Ovary (tissue), 10 donors: ENCODE measurements around the gene KLHDC8A. TPM values are rescaled to one million over a fixed set of nuclear protein-coding genes. Genes with fewer than 3 reads are reported as not detected.
"Not testable (repeated sequence)": the region's sequence is repeated elsewhere in the genome, so short reads cannot be mapped to it uniquely, and the experiment has no call there.

Experiments
- DNase-seq, 5 donors: peaks; one replicate each; pipeline ENCODE4 v3.0.0-alpha.2; 2019 to 2020
- H3K27ac ChIP-seq, 2 donors: fragments of 200-600 bp; one replicate each; pipeline versions ENCODE4 v1.5.1 to v1.8.0; 2019 to 2022
- H3K27me3 ChIP-seq: fragments of 200-600 bp; one replicate; pipeline ENCODE4 v1.8.0; 2022
- H3K36me3 ChIP-seq: fragments of 200-600 bp; sonication (generic); one replicate; pipeline ENCODE4 v1.5.1; 2019
- H3K4me1 ChIP-seq: one replicate; pipeline ENCODE4 v1.8.1; 2013; ENCODE audit warnings: mild to moderate bottlenecking, moderate library complexity; ENCODE audit not compliant: insufficient read depth
- H3K4me3 ChIP-seq: fragments of 200-600 bp; sonication (generic); one replicate; pipeline ENCODE4 v1.5.1; 2017
- H3K9me3 ChIP-seq, 2 donors: fragments of 200-600 bp in 1 of 2; sonication (generic) in 1 of 2; one replicate each; pipeline versions ENCODE4 v1.5.1 to v1.8.1; 2013 to 2019; ENCODE audit warnings: mild to moderate bottlenecking in 1 of 2, moderate library complexity in 1 of 2
- EP300 ChIP-seq: sonication (generic); formaldehyde crosslinking; IDR thresholded peaks from one replicate; pipeline ENCODE4 v1.6.1; 2017; ENCODE audit warnings: antibody characterized with exemption
- POLR2A ChIP-seq: fragments of 450-650 bp; IDR thresholded peaks from one replicate; pipeline ENCODE4 v1.6.1; 2017; ENCODE audit warnings: antibody characterized with exemption, mild to moderate bottlenecking, moderate library complexity
- WGBS, 3 donors: extraction: QIAGEN DNeasy Blood & Tissue Kit in 1 of 3; methylation state at CpG; one replicate each; pipeline versions ENCODE4 v1.1.5 to v1.1.7; 2013 to 2017; 5-methylcytosine and 5-hydroxymethylcytosine counted together
- intact Hi-C, 4 donors: fragments of 100-400 bp; cut with DNase I; formaldehyde crosslinking; loops; one replicate each; pipeline versions ENCODE4 v1.11.0 to v1.15.1; 2022 to 2023
- long read RNA-seq, 3 donors: library from polyadenylated mRNA in 2 of 3; unstranded in 2 of 3; transcript quantifications; one replicate each; pipeline ENCODE4 v2.0.0 and lab custom pipeline, GENCODE V29; 2021 to 2026
- polyA plus RNA-seq, 2 donors: library from polyadenylated mRNA; stranded (reverse); fragments of 200-250 nt in 1 of 2; fragments of 350-450 nt in 1 of 2; fragmentation: Illumina TruSeq in 1 of 2; extraction: RNeasy Lipid Tissue Mini Kit (QIAGEN cat#74804) in 1 of 2; gene quantifications; one replicate each; pipeline ENCODE4 v1.2.3, GENCODE V29; 2013 to 2014
- total RNA-seq, 7 donors: library from RNA; depleted of rRNA in 2 of 7; stranded (reverse); fragments of >200 nt in 2 of 7; fragmentation: NEBNext Ultra II Directional in 3 of 7; extraction: Animal tissue kit (Norgen Biotek cat#: 25700) in 3 of 7; gene quantifications; one replicate each; pipeline versions ENCODE4 v1.1.0 to v1.2.4, GENCODE V29; 2016 to 2023
- TF ChIP-seq, protein P1 (sequence below), 3 donors: fragments of 450-650 bp in 2 of 3; fragments of 200-600 bp in 1 of 3; IDR thresholded peaks; one replicate each; pipeline versions ENCODE4 v1.5.1 to v1.8.0; 2016 to 2022; ENCODE audit warnings: antibody characterized with exemption in 3 of 3, mild to moderate bottlenecking in 1 of 3
- donor health status: DM: no; HTN: no; CAD: no; lungs with moderate emphysema.
- donor health status: DM: no; HTN: no; CAD: no.
- donor health status: Bipolar disorder and iron deficiency.
- donor health status: DM: yes; HTN: yes; CAD: no.
- donor health status: DM: no; HTN: no; CAD: no.
- donor health status: DM: yes; HTN: yes; CAD: no.

KLHDC8A gene, protein sequence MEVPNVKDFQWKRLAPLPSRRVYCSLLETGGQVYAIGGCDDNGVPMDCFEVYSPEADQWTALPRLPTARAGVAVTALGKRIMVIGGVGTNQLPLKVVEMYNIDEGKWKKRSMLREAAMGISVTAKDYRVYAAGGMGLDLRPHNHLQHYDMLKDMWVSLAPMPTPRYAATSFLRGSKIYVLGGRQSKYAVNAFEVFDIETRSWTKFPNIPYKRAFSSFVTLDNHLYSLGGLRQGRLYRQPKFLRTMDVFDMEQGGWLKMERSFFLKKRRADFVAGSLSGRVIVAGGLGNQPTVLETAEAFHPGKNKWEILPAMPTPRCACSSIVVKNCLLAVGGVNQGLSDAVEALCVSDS
- total RNA-seq (100 to 1,000 TPM; 111 to 457 (median 270) TPM), polyA plus RNA-seq (100 to 1,000 TPM; 112 to 296 TPM)
- long read RNA-seq, donor 1, transcript KLHDC8A-207 (4 exons, 606 nt): minor isoform, 7 of 1,505 reads
- long read RNA-seq, donor 1, transcript KLHDC8A-201 (6 exons, 2,928 nt): major isoform, 1,162 of 1,505 reads
- long read RNA-seq, donor 1, partial matches to known transcripts: 123 of 1,505 reads
- long read RNA-seq, donor 1, other reads (novel, unspliced or antisense): 211 of 1,505 reads
- long read RNA-seq, donor 2, transcript KLHDC8A-201 (6 exons, 2,928 nt): major isoform, 10 of 48 reads
- long read RNA-seq, donor 2, partial matches to known transcripts: 38 of 48 reads
- long read RNA-seq, donor 2, other reads (novel, unspliced or antisense): 0 of 48 reads
- long read RNA-seq, donor 3, transcript KLHDC8A-201 (6 exons, 2,928 nt): major isoform, 436 of 692 reads
- long read RNA-seq, donor 3, partial matches to known transcripts: 92 of 692 reads
- long read RNA-seq, donor 3, other reads (novel, unspliced or antisense): 159 of 692 reads

DNA sequence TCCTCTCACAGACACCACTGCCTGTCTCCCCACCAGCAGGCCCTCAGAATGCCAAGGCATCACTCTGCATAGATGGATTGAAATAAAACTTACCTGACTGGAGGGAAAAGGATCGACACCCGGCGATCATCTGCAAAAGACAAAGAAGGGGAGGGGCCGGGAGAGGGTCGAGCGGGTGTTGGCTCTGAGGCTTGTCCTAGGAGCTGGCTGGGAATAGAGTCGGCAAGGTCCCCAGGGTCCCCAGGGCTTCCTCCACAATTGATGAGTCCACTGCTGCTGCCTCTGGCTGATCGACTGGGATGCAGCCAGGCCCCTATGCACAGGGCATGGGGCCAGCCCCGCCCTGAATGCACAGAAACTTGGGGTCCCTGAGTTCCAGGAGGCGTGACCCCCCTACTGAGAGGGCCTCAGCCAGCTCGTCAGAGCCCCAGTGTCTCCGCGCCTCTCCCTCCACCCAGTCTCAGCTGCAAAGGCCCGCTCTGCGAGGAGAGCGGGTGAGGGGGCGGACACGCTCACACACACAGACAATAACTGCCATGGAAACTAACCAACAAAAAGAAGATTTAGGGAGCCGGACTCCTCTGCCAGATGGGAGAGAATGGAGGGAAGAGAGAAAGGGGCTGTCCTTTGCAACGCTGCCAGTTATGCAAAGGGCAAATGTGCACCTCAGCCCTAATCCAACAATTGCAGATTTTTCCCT, at the start of gene KLHDC8A:
TSS of gene KLHDC8A (minus strand) at position 483 of the 700 bp plus-strand sequence. CDS start 13,318 bp downstream, outside the sequence.
- 5 to 18% (median 7%) methylated on average over 19 to 20 of the region's 20 CpGs for WGBS, 3 donors
- Histone ChIP-seq H3K36me3 (no peaks in the 10 kb centered on the region), H3K9me3 (no peaks in the 10 kb centered on the region), H3K27me3 (no peaks in the 10 kb centered on the region), H3K4me1 (peaks cover 19% of the 10 kb centered on the region), H3K4me3 (peak within 1 kb of the TSS; percentile 46), H3K27ac (peak within 1 kb of the TSS; percentile 42 to 84)
- DNase-seq: peak; percentile 76 to 81 (median 78)
- TF ChIP-seq POLR2A (peak; percentile 50), EP300 (no peak)
- TF ChIP-seq, protein P1, sequence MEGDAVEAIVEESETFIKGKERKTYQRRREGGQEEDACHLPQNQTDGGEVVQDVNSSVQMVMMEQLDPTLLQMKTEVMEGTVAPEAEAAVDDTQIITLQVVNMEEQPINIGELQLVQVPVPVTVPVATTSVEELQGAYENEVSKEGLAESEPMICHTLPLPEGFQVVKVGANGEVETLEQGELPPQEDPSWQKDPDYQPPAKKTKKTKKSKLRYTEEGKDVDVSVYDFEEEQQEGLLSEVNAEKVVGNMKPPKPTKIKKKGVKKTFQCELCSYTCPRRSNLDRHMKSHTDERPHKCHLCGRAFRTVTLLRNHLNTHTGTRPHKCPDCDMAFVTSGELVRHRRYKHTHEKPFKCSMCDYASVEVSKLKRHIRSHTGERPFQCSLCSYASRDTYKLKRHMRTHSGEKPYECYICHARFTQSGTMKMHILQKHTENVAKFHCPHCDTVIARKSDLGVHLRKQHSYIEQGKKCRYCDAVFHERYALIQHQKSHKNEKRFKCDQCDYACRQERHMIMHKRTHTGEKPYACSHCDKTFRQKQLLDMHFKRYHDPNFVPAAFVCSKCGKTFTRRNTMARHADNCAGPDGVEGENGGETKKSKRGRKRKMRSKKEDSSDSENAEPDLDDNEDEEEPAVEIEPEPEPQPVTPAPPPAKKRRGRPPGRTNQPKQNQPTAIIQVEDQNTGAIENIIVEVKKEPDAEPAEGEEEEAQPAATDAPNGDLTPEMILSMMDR (IDR thresholded peaks at IDR 0.05): no peak
- intact Hi-C loops: loop anchor here in 3 of 4 donors (5.0 to 10.0 kb wide), 3 partner anchors 78 to 131 kb away; no protein-coding TSS in a partner anchor

DNA sequence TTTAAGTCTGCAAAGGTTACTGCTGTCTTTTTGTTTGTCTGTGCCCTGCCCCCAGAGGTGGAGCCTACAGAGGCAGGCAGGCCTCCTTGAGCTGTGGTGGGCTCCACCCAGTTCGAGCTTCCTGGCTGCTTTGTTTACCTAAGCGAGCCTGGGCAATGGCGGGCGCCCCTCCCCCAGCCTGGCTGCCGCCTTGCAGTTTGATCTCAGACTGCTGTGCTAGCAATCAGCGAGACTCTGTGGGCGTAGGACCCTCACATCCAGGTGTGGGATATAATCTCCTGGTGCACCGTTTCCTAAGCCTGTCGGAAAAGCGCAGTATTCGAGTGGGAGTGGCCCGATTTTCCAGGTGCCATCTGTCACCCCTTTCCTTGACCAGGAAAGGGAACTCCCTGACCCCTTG, 49.5 kb upstream of the KLHDC8A start:
- not testable (repeated sequence) for DNase-seq
- WGBS, 3 donors: 76 to 91% (median 87%) methylated on average over 6 to 8 of the region's 12 CpGs

DNA sequence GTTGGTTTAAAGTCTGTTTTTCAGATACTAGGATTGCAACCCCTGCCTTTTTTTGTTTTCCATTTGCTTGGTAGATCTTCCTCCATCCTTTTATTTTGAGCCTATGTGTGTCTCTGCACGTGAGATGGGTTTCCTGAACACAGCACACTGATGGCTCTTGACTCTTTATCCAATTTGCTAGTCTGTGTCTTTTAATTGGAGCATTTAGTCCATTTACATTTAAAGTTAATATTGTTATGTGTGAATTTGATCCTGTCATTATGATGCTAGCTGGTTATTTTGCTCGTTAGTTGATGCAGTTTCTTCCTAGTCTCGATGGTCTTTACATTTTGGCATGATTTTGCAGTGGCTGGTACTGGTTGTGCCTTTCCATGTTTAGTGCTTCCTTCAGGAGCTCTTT, 47.8 kb upstream of the KLHDC8A start:
- H3K9me3 ChIP-seq, H3K27me3 ChIP-seq, H3K4me3 ChIP-seq, H3K36me3 ChIP-seq, H3K27ac ChIP-seq, H3K4me1 ChIP-seq, intact Hi-C loops, DNase-seq: not testable (repeated sequence)
- WGBS, 3 donors: 92 to 100% (median 96%) methylated on average over 1 to 3 of the region's 3 CpGs

More for the DNA sequence above, 49.5 kb upstream of the KLHDC8A start:
- H3K4me3 ChIP-seq, H3K9me3 ChIP-seq, H3K27me3 ChIP-seq, H3K36me3 ChIP-seq, intact Hi-C loops, H3K27ac ChIP-seq, H3K4me1 ChIP-seq: not testable (repeated sequence)

DNA sequence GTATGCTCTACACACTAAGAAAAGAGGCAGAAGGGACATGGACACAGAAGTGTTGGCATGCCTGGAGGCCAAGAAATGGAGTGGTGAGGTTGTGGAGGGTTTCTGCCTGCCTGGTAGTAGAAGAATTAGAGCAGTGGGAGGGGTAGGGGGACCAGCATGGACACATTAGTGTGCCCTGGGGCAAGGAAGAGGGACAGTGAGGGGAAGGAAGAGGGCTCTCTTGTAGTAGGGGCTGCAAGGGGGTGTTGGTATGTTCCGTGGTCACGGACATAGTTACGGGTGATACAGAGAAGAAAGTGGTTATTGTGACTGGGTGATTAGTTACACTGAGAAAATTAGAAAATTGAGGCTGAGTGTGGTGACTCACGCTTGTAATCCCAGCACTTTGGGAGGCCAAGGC, 41.9 kb upstream of the KLHDC8A start:
- DNase-seq: no peak
- Histone ChIP-seq H3K9me3 (no peaks in the 10 kb centered on the region), H3K4me1 (no peaks in the 10 kb centered on the region), H3K27ac (no peak overlapping the region), H3K36me3 (no peaks in the 10 kb centered on the region), H3K27me3 (no peaks in the 10 kb centered on the region), H3K4me3 (no peak overlapping the region)
- TF ChIP-seq POLR2A: no peak
- TF ChIP-seq, protein P1 (IDR thresholded peaks at IDR 0.05): no peak
- no peak for TF ChIP-seq EP300
- intact Hi-C loops: loop anchor here in 2 of 4 donors (5.0 to 10.0 kb wide), 3 partner anchors 84 to 126 kb away; no protein-coding TSS in a partner anchor
- WGBS, 3 donors: 94 to 99% (median 95%) methylated on average over 4 of the region's 4 CpGs
